SH-SY5Y (cell line): Measurements from ENCODE around the gene ZNF334.

Experiments
- GATA2 ChIP-seq: IDR thresholded peaks from 2 replicates; pipeline ENCODE4 v1.6.1; 2011; ENCODE audit warnings: mild to moderate bottlenecking, low read depth, low read length
- GATA3 ChIP-seq: IDR thresholded peaks from 2 replicates; pipeline ENCODE4 v1.6.1; 2011; ENCODE audit warnings: low read depth, mild to moderate bottlenecking, low read length, moderate library complexity

GRCh38 chr20:46519471-46520068 lies 6.2 kb upstream of the ZNF334 start:
- TF ChIP-seq GATA2 (no peak), GATA3 (no peak)
